GM19025 (cell line): ENCODE results near the gene ZNF710.

ENCODE experiments used
- ATAC-seq: cut with Tn5 transposase; IDR thresholded peaks from one replicate; pipeline ENCODE4 v1.9.1; 2021; ENCODE audit warnings: mild to moderate bottlenecking, low read depth, moderate library complexity; ENCODE audit not compliant: unreplicated experiment

The ZNF710 gene

GRCh38 chr15:90075420-90076289, 74.5 kb downstream of the ZNF710 start:
- ATAC-seq, result no peak

GRCh38 chr15:90076716-90077115, 75.6 kb downstream of the ZNF710 start:
- no peak for ATAC-seq

GRCh38 chr15:90078965-90079364, 77.8 kb downstream of the ZNF710 start:
- ATAC-seq, result no peak

- no peak for ATAC-seq
These were observed 78.7 kb downstream of the ZNF710 start for GRCh38 chr15:90079619-90080457.

- ATAC-seq, result no peak
These were observed 79.3 kb downstream of the ZNF710 start for GRCh38 chr15:90080458-90080755.

- ATAC-seq, result no peak
These were observed 79.8 kb downstream of the ZNF710 start for GRCh38 chr15:90080818-90081393.

GRCh38 chr15:90082140-90082715, 81.1 kb downstream of the ZNF710 start:
- no peak for ATAC-seq

GRCh38 chr15:90083419-90083818, 82.3 kb downstream of the ZNF710 start:
- ATAC-seq, result no peak

- no peak for ATAC-seq
These were observed 83.0 kb downstream of the ZNF710 start for GRCh38 chr15:90083954-90084607.

- ATAC-seq, result no peak
These were observed 83.8 kb downstream of the ZNF710 start for GRCh38 chr15:90084876-90085423.

- no peak for ATAC-seq
These were observed 84.4 kb downstream of the ZNF710 start for GRCh38 chr15:90085565-90085964.

- no peak for ATAC-seq
These were observed 85.7 kb downstream of the ZNF710 start for GRCh38 chr15:90086868-90087268.

GRCh38 chr15:90087454-90088154, 86.5 kb downstream of the ZNF710 start:
- no peak for ATAC-seq

- no peak for ATAC-seq
These were observed 89.2 kb downstream of the ZNF710 start for GRCh38 chr15:90090226-90090848.

GRCh38 chr15:90091156-90091931, 90.2 kb downstream of the ZNF710 start:
- no peak for ATAC-seq

GRCh38 chr15:90095521-90095959, 94.4 kb downstream of the ZNF710 start:
- ATAC-seq, result peak; percentile 32

GRCh38 chr15:90097475-90097874, 96.4 kb downstream of the ZNF710 start:
- peak; percentile 43 for ATAC-seq
